Left renal pelvis (tissue), 4 donors: Measurements from ENCODE around the gene TMEM80. TPM values are rescaled to one million over a fixed set of nuclear protein-coding genes. Genes with fewer than 3 reads are reported as not detected.

ENCODE experiments used
- DNase-seq, 4 donors: peaks; one replicate each; pipeline ENCODE4 v3.0.0-alpha.2; 2013; ENCODE audit warnings: low read depth in 4 of 4, low spot score in 3 of 4
- polyA plus RNA-seq, 4 donors: library from polyadenylated mRNA; unstranded; fragments of 120-200 nt; gene quantifications; one replicate each; pipeline ENCODE4 v1.2.1, GENCODE V29; 2013; ENCODE audit not compliant: insufficient read length in 4 of 4

TMEM80 gene
- polyA plus RNA-seq, 4 donors, result 26.8 to 59.8 (median 37.1) TPM

DNA sequence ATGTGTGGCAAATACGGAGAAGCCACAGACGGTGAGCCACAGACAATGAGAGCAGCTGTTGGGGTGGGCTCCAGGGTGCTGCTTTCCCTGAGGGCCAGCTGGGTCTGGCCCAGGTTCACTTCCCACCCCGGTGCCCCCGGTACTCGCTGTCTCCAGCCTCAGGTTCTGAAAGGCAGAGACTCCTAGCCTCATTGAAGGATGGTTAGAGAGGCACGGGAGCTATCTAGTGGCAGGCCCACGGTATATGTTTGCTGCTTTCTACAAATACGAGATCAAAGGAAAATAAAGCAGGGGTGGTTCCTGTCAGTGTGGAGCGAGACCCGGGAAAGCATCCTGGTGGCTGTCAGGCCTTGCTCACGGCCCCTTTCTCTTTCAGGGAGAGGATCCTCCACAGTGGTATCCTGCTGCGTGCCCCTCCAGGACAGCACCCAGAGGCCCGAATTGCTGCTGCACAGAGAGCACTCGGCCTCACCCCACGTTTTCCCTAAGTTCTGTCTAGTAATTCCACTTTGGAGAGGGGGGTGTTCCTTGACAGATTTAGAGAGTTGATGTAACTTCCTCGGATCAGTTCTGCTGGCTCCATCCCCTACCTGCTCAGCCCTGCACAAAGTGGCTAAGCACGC, 3.0 kb downstream of the TMEM80 start:
- DNase-seq, result no peak

DNA sequence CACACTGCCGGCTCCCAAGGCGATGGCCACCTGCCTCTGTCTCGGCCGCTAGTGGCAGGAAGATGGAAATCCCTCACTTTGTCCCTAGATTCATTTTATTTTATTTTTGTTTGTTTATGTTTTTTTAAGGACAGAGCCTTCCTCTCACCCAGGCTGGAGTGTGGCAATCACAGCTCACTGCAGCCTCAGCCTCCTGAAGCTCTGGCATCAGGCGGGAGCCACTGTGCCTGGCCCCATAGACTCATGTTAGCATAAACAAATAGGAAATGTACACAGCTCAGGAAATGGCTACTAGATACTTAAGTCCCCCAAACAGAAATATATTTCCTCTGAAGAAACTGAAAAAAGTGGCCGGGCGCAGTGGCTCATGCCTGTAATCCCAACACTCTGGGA, 3.5 kb downstream of the TMEM80 start:
- no peak for DNase-seq

DNA sequence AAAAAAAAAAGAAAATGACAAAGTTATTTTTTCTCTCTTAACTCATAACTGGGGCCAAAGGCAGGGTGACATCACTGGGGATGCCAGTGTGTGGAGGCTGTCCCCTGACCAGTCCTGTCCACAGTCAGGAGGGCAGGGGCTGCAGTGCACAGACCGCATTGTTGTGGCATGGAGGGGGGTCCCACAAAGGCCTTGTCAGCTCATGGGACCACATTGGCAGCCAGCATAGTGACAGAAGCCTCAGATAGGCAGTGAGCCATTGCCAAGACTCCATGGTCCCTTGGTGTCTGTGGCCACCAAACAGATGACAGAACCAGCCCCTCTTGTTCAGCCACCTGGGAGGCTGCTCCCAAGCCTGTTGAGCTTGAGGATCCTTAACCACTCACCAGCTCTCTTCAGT, 4.1 kb downstream of the TMEM80 start:
- no peak for DNase-seq

DNA sequence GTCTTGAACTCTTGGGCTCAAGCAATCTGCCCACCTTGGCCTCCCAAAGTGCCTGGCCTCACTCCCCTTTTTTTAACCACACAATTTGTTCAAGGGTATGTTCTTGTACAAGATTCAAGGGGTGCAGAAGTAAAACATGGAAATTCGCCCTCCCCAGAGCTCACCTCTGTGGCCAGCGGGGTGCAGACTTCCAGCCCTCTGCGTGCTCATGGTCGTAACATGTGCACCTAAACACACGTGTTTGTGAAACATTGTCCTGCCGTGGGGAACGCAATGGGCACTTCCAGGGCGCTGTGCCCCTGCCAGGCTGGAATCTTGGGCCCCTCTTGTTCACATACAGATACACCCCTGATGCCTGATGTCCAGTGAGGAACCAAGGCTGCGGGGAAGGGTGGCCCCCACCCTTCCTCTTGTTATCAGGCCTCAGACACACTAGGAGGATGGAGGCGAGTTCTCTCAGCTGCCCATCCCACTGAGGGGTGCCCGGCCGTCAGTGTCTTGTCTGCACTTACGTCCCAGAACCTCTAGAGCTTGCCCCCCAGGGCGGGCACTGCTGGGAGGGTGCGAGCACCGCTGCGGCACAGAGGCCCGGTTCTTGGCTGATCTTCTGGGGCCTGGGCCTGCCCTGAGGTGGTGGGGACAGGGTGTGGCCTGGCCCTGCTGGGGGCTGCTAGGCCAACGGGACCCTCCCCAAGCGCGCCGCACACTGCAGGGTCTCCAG, 6.3 kb downstream of the TMEM80 start:
- DNase-seq, result no peak

DNA sequence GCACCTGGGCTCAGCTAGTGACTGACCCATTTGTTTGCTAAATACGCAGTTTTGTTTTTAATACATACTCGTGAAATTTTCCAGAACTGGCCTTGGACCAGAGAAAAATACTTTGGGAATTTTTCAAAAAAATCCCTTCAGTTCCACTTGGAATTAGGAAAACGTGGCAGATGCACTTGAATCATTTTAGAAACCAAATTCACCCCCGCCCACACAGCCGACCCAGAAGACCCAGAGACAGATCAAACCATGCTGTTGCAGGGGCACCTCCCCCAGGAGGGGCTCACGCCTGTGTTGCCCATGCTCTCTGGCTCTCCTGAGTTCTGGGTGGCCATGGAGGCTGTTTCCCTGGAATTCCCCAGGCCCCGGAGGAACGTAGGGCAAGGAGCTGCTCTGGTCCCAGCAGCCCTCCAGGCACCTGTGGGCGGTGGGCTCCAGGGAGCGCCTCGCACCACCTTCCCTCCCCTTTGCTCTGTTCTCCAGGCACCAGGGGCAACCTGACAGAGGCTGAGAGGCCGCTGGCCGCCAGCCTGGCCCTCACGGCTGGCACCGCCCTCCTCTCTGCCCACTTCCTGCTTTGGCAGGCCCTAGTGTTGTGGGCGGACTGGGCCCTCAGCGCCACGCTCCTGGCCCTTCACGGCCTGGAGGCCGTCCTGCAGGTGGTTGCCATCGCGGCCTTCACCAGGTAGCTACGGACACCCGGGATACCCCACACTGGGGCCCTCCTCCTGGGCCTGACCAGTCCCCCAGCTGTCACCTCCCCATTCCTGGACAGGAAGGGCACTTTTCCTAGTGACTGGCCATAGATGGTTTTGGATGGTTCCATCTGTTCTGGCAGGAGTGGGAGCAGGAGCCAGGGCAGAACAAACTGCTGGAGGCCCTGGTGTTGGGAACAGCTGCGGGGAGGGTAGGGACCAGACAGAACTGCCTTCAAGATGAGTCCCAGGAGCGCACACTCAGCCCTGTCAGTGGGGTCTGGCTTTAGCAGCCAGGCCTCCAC, 7.1 kb downstream of the TMEM80 start:
- DNase-seq, result no peak

DNA sequence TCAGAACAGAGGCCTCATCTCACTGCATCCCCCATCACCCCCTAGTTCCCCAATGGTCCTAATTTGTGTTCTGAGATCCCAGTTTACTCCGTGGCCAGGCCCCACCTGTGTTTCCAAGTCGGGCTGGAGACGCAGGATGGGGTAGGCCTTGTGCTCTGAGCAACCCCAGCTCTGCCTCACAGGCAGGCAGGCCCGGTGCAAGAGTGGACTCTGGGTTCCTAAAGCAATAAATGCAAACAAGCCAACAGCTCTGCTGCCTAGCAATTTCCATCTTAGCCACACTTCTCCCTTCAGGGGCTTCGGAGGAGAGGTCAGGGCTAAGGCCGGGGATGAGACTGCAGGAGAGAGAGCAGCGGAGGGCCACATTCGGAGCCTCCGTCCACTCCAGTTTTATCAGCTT, 7.9 kb downstream of the TMEM80 start:
- DNase-seq, result no peak

DNA sequence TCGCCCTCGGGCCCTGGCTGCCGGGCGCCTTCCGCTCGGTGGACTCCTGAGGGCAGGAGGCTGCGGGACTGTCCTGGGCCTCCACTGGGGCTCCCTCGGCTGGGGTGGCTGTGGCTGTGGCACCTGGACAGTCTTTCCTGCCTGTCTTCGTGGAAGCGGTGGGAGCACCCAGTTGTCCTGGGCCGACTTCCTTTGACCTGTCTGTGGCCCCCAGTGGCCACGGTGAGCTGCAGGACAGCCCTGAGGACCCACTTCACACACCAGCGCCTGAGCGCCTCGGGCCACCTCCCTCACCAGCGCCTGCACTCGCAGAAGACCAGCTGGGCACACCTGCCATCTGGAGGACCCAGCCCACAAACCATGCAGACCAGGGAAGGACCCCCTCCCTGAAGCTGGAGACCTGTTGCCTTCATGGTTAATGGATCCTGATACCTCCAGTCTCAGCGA, 8.6 kb downstream of the TMEM80 start:
- no peak for DNase-seq

DNA sequence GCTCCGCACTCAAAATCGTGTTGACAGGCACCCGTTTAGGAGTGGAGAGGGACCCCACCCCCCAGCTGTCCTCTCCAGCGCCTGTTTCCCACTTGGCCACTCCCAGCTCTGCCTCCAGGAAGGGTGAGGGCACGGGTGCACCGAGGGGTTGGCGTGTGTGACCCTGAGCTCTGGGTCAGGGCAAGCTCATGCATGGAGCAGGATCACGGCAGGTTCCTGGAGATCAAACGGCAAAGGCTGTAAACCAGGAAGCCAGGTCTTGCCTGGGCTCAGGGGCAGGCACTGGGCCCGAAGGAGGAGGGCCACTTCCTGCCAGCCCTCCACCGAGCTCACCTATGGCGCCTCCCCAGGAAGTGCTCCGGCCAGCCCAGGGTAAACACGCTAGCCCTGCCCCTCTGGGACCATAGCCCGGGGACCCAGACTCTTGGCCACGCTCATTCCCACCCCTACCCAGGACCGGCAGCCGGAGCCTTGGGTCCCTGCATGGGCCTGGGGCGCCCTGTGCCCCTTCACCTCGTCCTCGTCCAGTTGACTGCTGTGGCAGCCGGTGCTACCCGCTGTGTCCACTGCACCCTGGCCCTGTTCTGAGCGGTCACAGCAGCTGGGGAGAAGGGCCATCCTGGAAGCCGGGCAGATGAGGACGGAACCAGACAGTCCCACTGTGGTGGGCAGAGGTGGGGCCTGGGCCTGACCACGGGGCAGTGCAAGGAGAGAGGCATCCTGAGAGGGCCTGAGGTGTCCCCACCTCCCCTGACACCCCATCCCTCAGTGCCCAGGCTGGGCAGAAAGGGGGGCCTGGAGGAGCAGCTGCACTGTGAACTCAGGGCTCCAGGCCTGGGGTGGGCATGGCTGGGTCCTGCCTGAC, 9.4 kb downstream of the TMEM80 start:
- no peak for DNase-seq

DNA sequence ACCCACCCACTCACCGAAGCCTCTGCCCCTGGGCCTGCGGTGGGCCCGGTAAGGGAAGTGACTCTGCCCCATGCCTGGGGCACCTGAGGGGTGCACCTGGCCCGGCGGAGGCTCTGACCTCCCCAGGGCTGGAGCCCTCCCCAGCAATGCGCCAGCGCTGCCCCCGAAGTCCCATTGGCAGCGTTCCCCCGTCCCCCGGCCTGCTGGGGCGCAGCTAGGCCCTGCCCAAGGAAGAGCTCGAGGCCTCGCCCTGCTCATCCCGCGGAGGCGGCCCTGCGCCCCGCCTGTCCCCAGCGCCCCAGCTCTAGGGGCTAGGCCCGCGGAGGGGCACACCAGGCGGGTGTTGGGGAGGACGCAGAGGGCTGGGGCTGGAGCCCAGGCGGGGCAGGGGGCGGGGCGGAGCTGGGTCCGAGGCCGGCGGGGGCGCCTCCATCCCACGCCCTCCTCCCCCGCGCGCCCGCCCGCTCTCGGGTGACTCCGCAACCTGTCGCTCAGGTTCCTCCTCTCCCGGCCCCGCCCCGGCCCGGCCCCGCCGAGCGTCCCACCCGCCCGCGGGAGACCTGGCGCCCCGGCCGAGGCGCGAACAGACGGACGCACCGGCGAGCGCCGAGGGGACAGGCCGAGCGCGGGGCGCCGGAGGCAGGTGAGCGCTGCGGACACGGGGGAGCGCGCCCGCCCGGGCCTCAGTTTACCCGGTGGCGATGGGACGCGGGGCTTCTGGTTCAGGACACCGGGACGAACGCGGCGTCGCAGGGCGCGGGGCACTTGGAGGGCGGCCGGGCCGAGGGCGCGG, 10.2 kb downstream of the TMEM80 start, which contains the start of gene EPS8L2:
Gene EPS8L2 (plus strand): TSS at position 586 of the 793 bp plus-strand sequence. CDS start 3,177 bp downstream, outside the sequence.
- no peak for DNase-seq

DNA sequence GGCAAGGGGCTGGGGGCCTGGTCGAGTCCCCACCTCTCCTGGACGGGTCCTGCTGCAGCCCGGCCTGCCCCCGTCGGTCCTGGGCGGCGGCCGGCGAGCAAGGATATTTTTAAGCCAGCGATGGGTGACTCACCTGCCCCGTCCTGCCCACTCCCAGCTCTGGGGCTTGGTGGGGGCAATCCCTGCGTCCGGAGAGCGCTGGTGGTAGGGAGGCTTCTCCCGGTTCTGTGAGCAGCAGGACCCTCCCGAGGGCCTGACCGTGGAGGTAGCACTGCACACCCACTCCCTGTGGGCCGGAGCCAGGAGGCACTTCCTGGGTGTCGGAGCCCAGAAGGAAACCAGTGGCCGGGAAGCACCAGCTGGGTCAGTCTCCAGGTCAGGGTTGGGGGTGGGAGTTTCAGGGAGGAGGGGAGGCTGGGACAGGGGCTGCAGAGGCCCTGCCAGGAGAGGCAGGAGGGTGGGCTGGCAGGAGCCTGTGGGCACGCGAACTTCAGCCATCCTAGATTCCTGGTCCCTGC, 10.9 kb downstream of the TMEM80 start:
- no peak for DNase-seq

DNA sequence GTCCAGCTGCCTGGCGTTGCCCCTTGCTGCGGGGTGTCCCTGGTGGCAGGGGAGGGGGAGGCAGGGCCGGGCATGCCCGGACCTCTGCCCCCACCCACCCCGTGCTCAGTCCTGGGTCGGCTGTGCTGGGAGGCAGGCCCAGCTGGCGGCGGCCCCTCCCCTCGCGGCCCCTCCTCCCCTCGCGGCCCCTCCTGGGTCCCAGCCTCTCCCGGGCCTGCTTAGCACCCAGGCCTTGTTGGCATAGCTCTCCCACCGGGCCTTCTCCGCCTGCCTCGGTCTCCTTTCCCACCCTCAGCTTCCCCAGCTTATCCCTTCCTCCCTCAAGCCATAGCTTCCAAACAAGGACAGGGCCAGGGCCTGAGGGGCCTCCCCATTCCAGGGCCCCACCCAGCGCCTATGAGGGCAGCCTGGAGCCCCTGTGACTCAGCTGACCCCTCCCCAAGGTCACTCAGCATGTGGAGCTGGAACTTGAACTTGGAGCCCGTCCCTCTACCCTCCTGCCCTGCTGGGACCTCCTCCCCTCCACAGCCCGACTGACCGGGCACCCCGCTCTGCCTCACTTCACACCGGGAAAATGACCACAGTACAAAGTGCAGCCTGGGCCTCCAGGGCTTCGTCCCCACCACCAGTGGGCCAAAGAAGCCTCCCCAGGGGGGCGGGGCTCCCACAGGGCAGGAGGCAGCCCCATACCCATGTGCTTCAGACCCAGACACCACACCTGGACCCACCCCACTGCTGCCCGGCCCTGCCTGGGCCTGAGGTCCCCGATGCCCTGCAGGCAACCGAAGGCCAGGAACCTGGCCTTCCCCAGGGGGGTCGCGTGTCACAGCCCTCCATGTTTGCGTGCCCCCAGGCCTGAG, 11.6 kb downstream of the TMEM80 start:
- DNase-seq, result no peak

DNA sequence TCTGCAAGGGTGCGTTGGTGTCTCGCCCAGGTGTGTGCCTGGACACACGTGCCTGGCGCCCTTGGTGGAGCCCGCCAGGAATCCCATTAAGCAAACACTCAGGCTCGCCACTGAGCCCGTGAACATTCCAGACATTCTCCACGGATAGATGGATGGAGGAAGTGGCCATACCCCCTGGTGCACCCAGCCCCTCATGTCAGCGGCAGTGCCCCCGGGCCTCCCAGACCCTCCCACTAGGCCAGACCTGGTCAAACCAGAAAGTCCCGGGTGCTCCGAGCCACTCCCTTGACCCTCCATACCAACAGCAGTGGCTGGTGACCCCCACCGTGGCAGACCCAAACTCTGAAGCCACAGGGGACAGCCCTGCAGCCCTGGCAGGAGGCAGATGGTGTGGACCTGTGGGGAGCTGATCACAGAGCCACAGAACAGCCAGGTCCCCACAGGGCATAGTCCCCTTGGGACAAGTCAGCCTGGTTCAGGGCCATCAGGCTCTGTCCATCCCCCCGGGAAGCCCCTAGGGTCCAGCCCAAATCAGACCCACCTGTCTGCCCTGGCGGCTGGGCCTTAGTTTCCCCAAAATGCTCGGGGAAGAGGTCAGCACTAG, 12.3 kb downstream of the TMEM80 start:
- no peak for DNase-seq

DNA sequence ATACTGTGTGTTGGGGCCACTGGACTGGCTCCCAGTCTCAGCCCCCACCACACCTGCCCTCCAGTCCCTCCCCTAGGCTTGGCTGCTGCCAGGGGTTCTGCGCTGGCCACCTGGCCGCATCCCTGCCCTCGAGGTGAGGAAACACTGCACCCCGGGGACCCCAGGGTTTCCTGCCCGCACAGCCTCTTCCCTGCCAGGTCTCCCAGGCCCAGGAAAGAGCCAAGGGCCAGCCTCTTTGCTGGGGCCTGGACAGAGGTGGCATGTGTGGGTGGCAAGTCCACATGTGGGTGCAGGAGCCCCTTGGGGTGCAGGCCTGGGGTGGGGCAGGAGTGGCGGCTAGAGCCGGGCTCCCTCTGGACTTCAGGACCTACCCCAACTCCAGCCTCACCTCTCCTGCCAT, 12.9 kb downstream of the TMEM80 start:
- no peak for DNase-seq

DNA sequence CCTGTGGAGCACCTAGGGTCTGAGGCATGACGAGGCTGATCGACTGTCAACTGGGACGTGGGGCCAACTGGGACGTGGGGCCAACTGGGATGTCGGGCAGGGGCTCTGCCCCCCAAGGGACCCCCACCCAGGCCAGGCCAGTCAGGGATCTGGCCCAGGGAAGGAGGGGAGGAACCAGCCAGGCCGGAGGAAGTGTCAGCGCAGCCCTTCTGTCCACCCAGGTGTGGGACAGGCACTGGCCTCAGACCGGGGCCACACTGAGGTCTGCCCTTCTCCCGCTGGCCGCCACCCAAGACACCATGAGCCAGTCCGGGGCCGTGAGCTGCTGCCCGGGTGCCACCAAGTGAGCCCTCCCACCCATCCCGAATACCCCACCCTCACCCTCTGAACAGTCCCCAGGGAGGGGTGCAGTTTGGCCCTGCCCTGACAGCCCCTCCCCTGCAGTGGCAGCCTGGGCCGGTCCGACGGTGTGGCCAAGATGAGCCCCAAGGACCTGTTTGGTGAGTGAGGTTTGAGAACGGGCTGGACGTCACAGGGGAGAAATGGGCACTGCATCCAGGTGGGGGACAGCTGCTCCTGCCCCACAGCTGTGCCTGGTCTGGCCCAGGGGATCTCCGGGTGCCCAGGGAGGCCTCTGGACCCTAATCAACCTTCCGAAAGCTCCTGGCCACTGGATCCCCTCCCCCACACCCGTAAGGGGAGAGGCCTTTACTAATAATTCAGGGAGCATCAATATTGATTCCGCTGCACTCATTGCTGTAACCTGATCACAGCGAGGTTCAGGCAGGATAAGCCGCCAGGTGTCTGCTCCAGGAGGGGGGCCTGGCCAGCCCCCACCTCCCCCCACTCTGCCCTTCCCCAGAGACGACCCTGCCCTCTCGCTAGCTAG, 13.7 kb downstream of the TMEM80 start:
- no peak for DNase-seq

DNA sequence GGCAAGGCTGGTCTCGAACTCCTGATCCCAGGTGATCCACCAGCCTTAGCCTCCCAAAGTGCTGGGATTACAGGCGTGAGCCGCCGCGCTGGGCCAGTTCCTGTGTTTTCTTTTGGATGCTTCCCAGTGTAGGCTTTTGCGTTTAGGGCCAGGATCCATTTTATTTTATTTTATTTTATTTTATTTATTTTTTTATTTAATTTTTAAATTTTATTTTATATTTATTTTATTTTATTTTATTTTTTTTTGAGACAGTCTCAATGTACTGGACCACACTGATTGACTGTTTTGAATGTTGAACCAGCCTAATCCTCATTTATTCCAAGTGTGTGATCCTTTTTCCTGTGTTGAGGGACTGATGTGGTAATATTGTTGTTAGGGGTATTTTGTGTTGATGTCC, 18.8 kb downstream of the TMEM80 start:
- no peak for DNase-seq

DNA sequence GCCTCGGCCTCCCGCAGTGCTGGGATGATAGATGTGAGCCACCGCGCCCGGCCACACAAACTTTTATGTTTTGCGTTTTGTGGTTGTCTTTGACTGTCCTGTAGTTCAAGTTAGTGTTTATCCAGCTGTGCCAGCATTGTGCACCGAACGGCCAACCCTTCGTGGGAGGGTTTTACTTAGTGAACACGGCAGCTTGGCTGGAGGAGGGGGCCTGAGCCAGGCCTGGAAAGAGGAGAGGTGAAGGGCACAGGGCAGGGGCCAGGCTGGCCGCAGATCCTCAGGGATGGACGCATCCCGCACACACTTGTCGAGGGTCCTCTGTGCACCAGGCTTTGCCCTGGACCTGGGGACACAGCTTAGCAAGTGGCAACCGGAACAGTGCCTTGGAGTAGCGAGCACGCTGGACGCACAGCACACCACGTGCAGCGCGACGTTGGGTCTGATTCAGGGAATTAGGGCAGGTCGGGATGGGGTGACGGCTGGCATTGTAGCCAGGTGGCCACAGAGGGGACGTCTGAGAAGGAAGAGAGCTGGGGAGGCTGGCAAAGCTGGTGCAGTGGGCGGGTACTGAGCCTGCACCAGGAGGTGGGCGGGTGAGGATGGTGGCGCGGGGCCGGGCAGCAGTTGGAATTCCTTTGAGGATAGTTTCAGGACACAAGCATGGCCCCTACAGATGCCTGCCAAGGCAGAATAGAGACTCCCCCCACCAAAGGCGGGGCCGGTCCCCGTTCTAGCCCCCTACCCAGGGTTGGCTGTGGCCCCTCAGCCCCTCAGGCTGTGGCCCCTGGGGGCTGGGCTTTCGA, 23.8 kb downstream of the TMEM80 start:
- no peak for DNase-seq
